H1 (cell line): ENCODE results near the gene TRPT1. TPM values are rescaled to one million over a fixed set of nuclear protein-coding genes. Genes with fewer than 3 reads are reported as not detected.

Experiments used
- CTCF ChIA-PET: fragments of 300-600 bp; sonication (Branson Sonifier 250); formaldehyde crosslinking; loops from one replicate; lab custom pipeline; 2021; ENCODE audit not compliant: partially characterized antibody; lab: Charles Lee
- POLR2A ChIA-PET: fragments of 300-600 bp; sonication (Branson Sonifier 250); formaldehyde crosslinking; loops from one replicate; lab custom pipeline; 2021; ENCODE audit warnings: inconsistent platforms; ENCODE audit not compliant: partially characterized antibody; lab: Charles Lee
- DNase-seq, 2 experiments: peaks; one replicate each; pipeline versions ENCODE4 v3.0.0 to v3.0.0-alpha.2; 2010 to 2022; ENCODE audit warnings: low spot score in 2 of 2, low read depth in 1 of 2, mixed read lengths in 1 of 2
- FAIRE-seq: peaks from 2 replicates; lab custom pipeline; 2011; peaks lifted over from hg19 to GRCh38; lab: Jason Lieb, UNC
- H2AFZ ChIP-seq: 2 replicates; pipeline ENCODE4 v1.8.1; 2012; ENCODE audit warnings: low read length, inconsistent platforms
- H2AK5ac ChIP-seq: 2 replicates; pipeline ENCODE4 v1.6.1; 2013; ENCODE audit warnings: low read depth, low read length
- H2BK120ac ChIP-seq: replicated peaks from 2 replicates; pipeline ENCODE3; 2013; ENCODE audit warnings: low read depth, low read length, inconsistent platforms
- H2BK12ac ChIP-seq: 2 replicates; pipeline ENCODE4 v1.6.1; 2013; ENCODE audit warnings: low read depth, low read length
- H2BK15ac ChIP-seq: 2 replicates; pipeline ENCODE4 v1.6.1; 2013; ENCODE audit warnings: low read length
- H2BK20ac ChIP-seq: 2 replicates; pipeline ENCODE4 v1.6.1; 2013; ENCODE audit warnings: low read length
- H2BK5ac ChIP-seq: 2 replicates; pipeline ENCODE4 v1.6.1; 2013; ENCODE audit warnings: low read depth, low read length
- H3K14ac ChIP-seq: 2 replicates; pipeline ENCODE4 v1.6.1; 2013; ENCODE audit warnings: inconsistent platforms; ENCODE audit not compliant: insufficient read length
- H3K18ac ChIP-seq: 2 replicates; pipeline ENCODE4 v1.6.1; 2013; ENCODE audit warnings: low read length; ENCODE audit errors: extremely low read depth
- H3K23ac ChIP-seq: 2 replicates; pipeline ENCODE4 v1.6.1; 2013; ENCODE audit warnings: inconsistent platforms; ENCODE audit not compliant: insufficient read length
- H3K23me2 ChIP-seq: 2 replicates; pipeline ENCODE4 v1.6.1; 2013; ENCODE audit warnings: low read depth, low read length
- H3K27ac ChIP-seq: 2 replicates; pipeline ENCODE4 v1.6.1; 2011; ENCODE audit warnings: low read depth, low read length, inconsistent platforms
- H3K27me3 ChIP-seq, 4 experiments: replicated peaks in 1 of 4; 1 replicate in 1 of 4; 2 replicates in 3 of 4; pipeline versions ENCODE4 v1.6.1 to v1.8.1; 2011 to 2013; ENCODE audit warnings: low read length in 3 of 4, mild to moderate bottlenecking in 3 of 4, inconsistent platforms in 2 of 4, mixed read lengths in 2 of 4, moderate library complexity in 1 of 4; ENCODE audit not compliant: control insufficient read depth in 3 of 4, insufficient read depth in 3 of 4; ENCODE audit errors: extremely low read depth in 1 of 4
- H3K36me3 ChIP-seq, 4 experiments: 2 replicates each; pipeline versions ENCODE4 v1.6.1 to v1.8.1; 2011 to 2013; ENCODE audit warnings: mild to moderate bottlenecking in 4 of 4, low read length in 3 of 4, moderate library complexity in 2 of 4, control low read depth in 1 of 4, inconsistent platforms in 1 of 4; ENCODE audit not compliant: insufficient read depth in 4 of 4, control insufficient read depth in 2 of 4
- H3K4ac ChIP-seq: replicated peaks from 2 replicates; pipeline ENCODE3; 2013; ENCODE audit warnings: low read length, low read depth, mixed read lengths, inconsistent platforms; ENCODE audit not compliant: insufficient read length
- H3K4me1 ChIP-seq, 4 experiments: replicated peaks in 1 of 4; 1 replicate in 1 of 4; 2 replicates in 3 of 4; pipeline versions ENCODE4 v1.6.1 to v1.8.1; 2011 to 2013; ENCODE audit warnings: low read length in 3 of 4, inconsistent platforms in 2 of 4, mixed read lengths in 1 of 4; ENCODE audit not compliant: insufficient read depth in 4 of 4, control insufficient read depth in 3 of 4
- H3K4me2 ChIP-seq, 2 experiments: 2 replicates each; pipeline versions ENCODE4 v1.6.1 to v1.8.1; 2011 to 2013; ENCODE audit warnings: low read depth in 2 of 2, low read length in 2 of 2, control low read depth in 1 of 2, inconsistent platforms in 1 of 2, mild to moderate bottlenecking in 1 of 2; ENCODE audit not compliant: insufficient read depth in 1 of 2
- H3K4me3 ChIP-seq, 4 experiments: fragments of 200-600, 300-600 bp in 1 of 4; sonication (generic), shearing (Covaris generic), sonication (Bioruptor Twin) in 1 of 4; 2 replicates each; pipeline versions ENCODE4 v1.5.1 to v1.8.1; 2011 to 2016; ENCODE audit warnings: low read length in 4 of 4, low read depth in 3 of 4, control low read depth in 2 of 4, inconsistent platforms in 2 of 4, mild to moderate bottlenecking in 2 of 4, mixed read lengths in 1 of 4, moderate library complexity in 1 of 4; ENCODE audit not compliant: insufficient read depth in 2 of 4; ENCODE audit errors: extremely low read depth in 1 of 4
- H3K56ac ChIP-seq: replicated peaks from 2 replicates; pipeline ENCODE3; 2013; ENCODE audit warnings: low read depth, mild to moderate bottlenecking, mixed read lengths, low read length, inconsistent platforms; ENCODE audit not compliant: insufficient read length
- H3K79me1 ChIP-seq: 2 replicates; pipeline ENCODE4 v1.6.1; 2013; ENCODE audit warnings: low read depth, low read length, control low read depth
- H3K79me2 ChIP-seq, 2 experiments: 2 replicates each; pipeline versions ENCODE4 v1.6.1 to v1.8.1; 2012 to 2013; ENCODE audit warnings: low read length in 2 of 2, mild to moderate bottlenecking in 2 of 2, inconsistent platforms in 1 of 2; ENCODE audit not compliant: insufficient read depth in 2 of 2, control insufficient read depth in 1 of 2
- H3K9ac ChIP-seq, 4 experiments: replicated peaks in 1 of 4; 1 replicate in 1 of 4; 2 replicates in 3 of 4; pipeline versions ENCODE4 v1.6.1 to v1.8.1; 2011 to 2013; ENCODE audit warnings: low read depth in 3 of 4, low read length in 3 of 4, control low read depth in 2 of 4, mild to moderate bottlenecking in 2 of 4, moderate library complexity in 2 of 4, inconsistent platforms in 1 of 4; ENCODE audit errors: extremely low read depth in 1 of 4
- H3K9me3 ChIP-seq, 2 experiments: 2 replicates each; pipeline versions ENCODE4 v1.6.1 to v1.8.1; 2012 to 2013; ENCODE audit warnings: mild to moderate bottlenecking in 2 of 2, moderate library complexity in 2 of 2, control low read depth in 1 of 2, inconsistent platforms in 1 of 2, low read depth in 1 of 2, low read length in 1 of 2, mixed read lengths in 1 of 2; ENCODE audit not compliant: insufficient read depth in 2 of 2
- H4K20me1 ChIP-seq, 2 experiments: replicated peaks in 1 of 2; 2 replicates each; pipeline versions ENCODE3 to v1.8.1; 2011 to 2013; ENCODE audit warnings: inconsistent platforms in 2 of 2, low read length in 2 of 2, mild to moderate bottlenecking in 1 of 2; ENCODE audit not compliant: insufficient read depth in 2 of 2, control insufficient read depth in 1 of 2
- H4K5ac ChIP-seq: 2 replicates; pipeline ENCODE4 v1.6.1; 2013; ENCODE audit warnings: low read length, low read depth, mixed read lengths, inconsistent platforms; ENCODE audit not compliant: insufficient read length
- H4K8ac ChIP-seq: 2 replicates; pipeline ENCODE4 v1.8.0; 2013; ENCODE audit warnings: mild to moderate bottlenecking, moderate library complexity, low read length, inconsistent platforms; ENCODE audit not compliant: insufficient read depth; ENCODE audit errors: extremely low read depth
- H4K91ac ChIP-seq: replicated peaks from 2 replicates; pipeline ENCODE3; 2013; ENCODE audit warnings: low read length, mixed read lengths, inconsistent platforms; ENCODE audit not compliant: insufficient read length
- CBX8 ChIP-seq: fragments of 300-800, 300-1000 bp; sonication (generic); IDR thresholded peaks from 2 replicates; pipeline ENCODE4 v1.7.1; 2016; ENCODE audit warnings: low read depth, low read length, borderline replicate concordance
- GABPA ChIP-seq: IDR thresholded peaks from 2 replicates; pipeline ENCODE4 v1.6.1; 2011; ENCODE audit warnings: mild to moderate bottlenecking, low read length, moderate library complexity, borderline replicate concordance; ENCODE audit not compliant: insufficient read depth
- KDM1A ChIP-seq: fragments of 200-600, 300-600 bp; sonication (generic); IDR thresholded peaks from 2 replicates; pipeline ENCODE4 v1.7.1; 2016; ENCODE audit warnings: mild to moderate bottlenecking, low read length, borderline replicate concordance
- KDM5A ChIP-seq: fragments of 200-600 bp; IDR thresholded peaks from 2 replicates; pipeline ENCODE4 v1.7.1; 2012; ENCODE audit warnings: mild to moderate bottlenecking, low read length, inconsistent platforms, mixed read lengths
- POLR2A ChIP-seq, 2 experiments: IDR thresholded peaks; 1 replicate in 1 of 2; 2 replicates in 1 of 2; pipeline ENCODE4 v1.6.1; 2011; ENCODE audit warnings: low read depth in 2 of 2, low read length in 2 of 2, mild to moderate bottlenecking in 2 of 2; ENCODE audit errors: control extremely low read depth in 1 of 2
- RFX5 ChIP-seq: IDR thresholded peaks from 2 replicates; pipeline ENCODE4 v1.6.1; 2011; ENCODE audit warnings: low read depth, low read length, improper control_type of control experiment, borderline replicate concordance
- SIN3A ChIP-seq, 2 experiments: IDR thresholded peaks in 1 of 2; conservative IDR thresholded peaks in 1 of 2; 2 replicates each; pipeline ENCODE4 v1.6.1; 2011 to 2012; ENCODE audit warnings: low read length in 2 of 2, improper control_type of control experiment in 1 of 2, low read depth in 1 of 2, mild to moderate bottlenecking in 1 of 2
- SRF ChIP-seq: IDR thresholded peaks from 2 replicates; pipeline ENCODE4 v1.6.1; 2011; ENCODE audit warnings: mild to moderate bottlenecking, low read depth, low read length, moderate library complexity
- WGBS, 2 experiments: shearing (Covaris generic) in 1 of 2; methylation state at CpG; one replicate each; pipeline versions ENCODE4 v1.1.6 to v1.1.7; 2013 to 2015; ENCODE audit warnings: low lambda C conversion rate in 2 of 2, mixed read lengths in 2 of 2, inconsistent platforms in 1 of 2, low coverage in 1 of 2, missing lambda C conversion rate in 1 of 2; ENCODE audit not compliant: insufficient replicate concordance in 2 of 2, insufficient coverage in 1 of 2, insufficient read length in 1 of 2; ENCODE audit errors: extremely low coverage in 1 of 2, missing lambda C conversion rate in 1 of 2; 5-methylcytosine and 5-hydroxymethylcytosine counted together
- polyA plus RNA-seq, 7 experiments: library from polyadenylated mRNA; depleted of rRNA in 3 of 7; stranded (reverse) in 5 of 7; unstranded in 2 of 7; fragments of >200 nt in 5 of 7; fragments of 200-250 nt in 2 of 7; gene quantifications; 1 replicate in 5 of 7; 2 replicates in 1 of 7; 4 replicates in 1 of 7; pipeline versions ENCODE4 v1.2.1 to v1.2.3, GENCODE V29; 2011 to 2013; ENCODE audit warnings: missing spikeins in 2 of 7, mixed read lengths in 2 of 7
- total RNA-seq: library from RNA; stranded (reverse); fragmentation: NEBNext Ultra II Directional; extraction: Animal tissue kit (Norgen Biotek cat#: 25700); gene quantifications from 2 replicates; pipeline ENCODE4 v1.2.1, GENCODE V29; 2021

Gene TRPT1
- total and polyA plus RNA-seq, 2 of the 8 experiments (the other 6 are each of a cell fraction or from before 2014, with no cell fraction given), result 34.5 to 74.6 TPM

GRCh38 chr11:64219354-64219684 is 6.7 kb downstream of the TRPT1 start:
- Histone ChIP-seq H3K4me3 (no peak overlapping the region), H4K5ac (no peak overlapping the region), H3K4me2 (no peak overlapping the region), H3K27me3 (no peaks in the 10 kb centered on the region), H4K8ac (no peak overlapping the region), H3K18ac (no peak overlapping the region), H2BK20ac (no peak overlapping the region), H3K9ac (no peak overlapping the region), H3K56ac (no peak overlapping the region), H3K36me3 (peaks cover 0 to 9% (median 5%) of the 10 kb centered on the region in 4 experiments; a peak in 5 of 8 replicates), H3K14ac (no peak overlapping the region), H3K79me1 (no peaks in the 10 kb centered on the region), H2AFZ (no peak overlapping the region), H4K91ac (no peak overlapping the region), H3K23ac (no peak overlapping the region), H2BK5ac (no peak overlapping the region), H2AK5ac (no peak overlapping the region), H3K23me2 (no peaks in the 10 kb centered on the region), H3K4ac (no peak overlapping the region), H2BK120ac (no peak overlapping the region), H3K9me3 (no peaks in the 10 kb centered on the region), H3K4me1 (no peaks in the 10 kb centered on the region), H4K20me1 (peaks cover 2 to 11% of the 10 kb centered on the region in 2 experiments), H3K79me2 (no peaks in the 10 kb centered on the region), H2BK12ac (no peak overlapping the region), H3K27ac (no peak overlapping the region), H2BK15ac (no peak overlapping the region)
- no peak for FAIRE-seq
- 90% methylated on average over 7 of the region's 7 CpGs; no CpG with 5 or more reads in 1 of the 2 experiments for WGBS, 2 experiments
- no peak for DNase-seq
- CTCF ChIA-PET, result interaction anchor here (1.1 to 2.8 kb wide), 5 partner anchors 8 to 57 kb away, joined by 3 to 19 read pairs (median 4); partner anchors contain the start of gene FERMT3
- TF ChIP-seq CBX8, result no peak
- no peak for TF ChIP-seq KDM1A
- TF ChIP-seq RFX5, result no peak
- no peak for TF ChIP-seq SIN3A (conservative IDR thresholded peaks at IDR 0.05 in 1 of 2, IDR thresholded peaks at IDR 0.05 in 1 of 2; ENCODE audit: low read depth in 1 of 2, low read length in 2 of 2)
- TF ChIP-seq SRF, result no peak
- no peak for TF ChIP-seq KDM5A
- TF ChIP-seq GABPA, result no peak
- no peak for TF ChIP-seq POLR2A (IDR thresholded peaks at IDR 0.05; ENCODE audit: control extremely low read depth in 1 of 2, low read depth in 2 of 2, low read length in 2 of 2)
- POLR2A ChIA-PET, result interaction anchor here (1.0 to 14.1 kb wide), 8 partner anchors 11 to 50 kb away, joined by 3 to 253 read pairs (median 4); partner anchors contain the start of genes FERMT3, PLCB3, STIP1 and VEGFB
